ACC112 (cell line): ENCODE measurements around the gene LCE1E.

ENCODE experiments used
- H2AFZ ChIP-seq: fragments of 200-600 bp; sonication (generic); one replicate; pipeline ENCODE4 v1.6.0; 2017; ENCODE audit warnings: antibody characterized with exemption, low read length; ENCODE audit not compliant: unreplicated experiment
- H3K27ac ChIP-seq: fragments of 200-600 bp; sonication (generic); 2 replicates; pipeline ENCODE4 v1.5.1; 2014; ENCODE audit warnings: low read depth, mild to moderate bottlenecking, antibody characterized with exemption, low read length, moderate library complexity
- H3K27me3 ChIP-seq: fragments of 200-600 bp; sonication (generic); 2 replicates; pipeline ENCODE4 v1.6.1; 2014; ENCODE audit warnings: mild to moderate bottlenecking, antibody characterized with exemption, low read length, moderate library complexity, mixed read lengths; ENCODE audit not compliant: insufficient read depth
- H3K36me3 ChIP-seq: fragments of 200-600 bp; sonication (generic); 2 replicates; pipeline ENCODE4 v1.6.1; 2016; ENCODE audit warnings: mild to moderate bottlenecking, antibody characterized with exemption, low read length, moderate library complexity, mixed read lengths; ENCODE audit not compliant: insufficient read depth
- H3K4me1 ChIP-seq: fragments of 200-600 bp; sonication (generic); one replicate; pipeline ENCODE4 v1.6.1; 2016; ENCODE audit warnings: low read length, mixed read lengths; ENCODE audit not compliant: insufficient read depth, unreplicated experiment, control insufficient read depth
- H3K4me3 ChIP-seq: fragments of 200-600 bp; sonication (generic); 2 replicates; pipeline ENCODE4 v1.5.1; 2014; ENCODE audit warnings: mild to moderate bottlenecking, low read depth, low read length
- H3K79me2 ChIP-seq: fragments of 200-600 bp; sonication (generic); one replicate; pipeline ENCODE4 v1.6.0; 2016; ENCODE audit warnings: low read length; ENCODE audit not compliant: control insufficient read depth, unreplicated experiment, insufficient read depth

LCE1E gene

GRCh38 chr1:152757747-152758146 lies 28.3 kb upstream of the LCE1E start, which contains the start of gene KPRP:
KPRP (plus strand) TSS chr1:152758025; CDS start chr1:152759589, 1,564 bp downstream.
- no peak within 1 kb of the TSS for H2AFZ ChIP-seq
- no peaks in the 10 kb centered on the region for H3K36me3 ChIP-seq
- no peak within 1 kb of the TSS for H3K27ac ChIP-seq
- H3K79me2 ChIP-seq = no peaks in the 10 kb centered on the region
- no peaks in the 10 kb centered on the region for H3K27me3 ChIP-seq
- H3K4me1 ChIP-seq = no peaks in the 10 kb centered on the region
- H3K4me3 ChIP-seq = no peak within 1 kb of the TSS

GRCh38 chr1:152758636-152759035 lies 27.4 kb upstream of the LCE1E start:
- Histone ChIP-seq H3K79me2 (no peaks in the 10 kb centered on the region), H3K27ac (no peak overlapping the region), H3K4me3 (no peak overlapping the region), H2AFZ (no peak overlapping the region), H3K27me3 (no peaks in the 10 kb centered on the region), H3K36me3 (no peaks in the 10 kb centered on the region), H3K4me1 (no peaks in the 10 kb centered on the region)

- Histone ChIP-seq H3K27ac (no peak overlapping the region), H2AFZ (no peak overlapping the region), H3K27me3 (no peaks in the 10 kb centered on the region), H3K79me2 (no peaks in the 10 kb centered on the region), H3K4me1 (no peaks in the 10 kb centered on the region), H3K4me3 (no peak overlapping the region), H3K36me3 (no peaks in the 10 kb centered on the region)
These were observed 26.4 kb upstream of the LCE1E start for GRCh38 chr1:152759453-152760173.

GRCh38 chr1:152760551-152761190 lies 25.4 kb upstream of the LCE1E start:
- no peak overlapping the region for H3K4me3 ChIP-seq
- H3K27me3 ChIP-seq = no peaks in the 10 kb centered on the region
- no peak overlapping the region for H2AFZ ChIP-seq
- H3K4me1 ChIP-seq = no peaks in the 10 kb centered on the region
- no peaks in the 10 kb centered on the region for H3K36me3 ChIP-seq
- H3K27ac ChIP-seq = no peak overlapping the region
- no peaks in the 10 kb centered on the region for H3K79me2 ChIP-seq

GRCh38 chr1:152761609-152762213 lies 24.3 kb upstream of the LCE1E start:
- H3K27ac ChIP-seq = no peak overlapping the region
- no peaks in the 10 kb centered on the region for H3K79me2 ChIP-seq
- no peaks in the 10 kb centered on the region for H3K36me3 ChIP-seq
- no peaks in the 10 kb centered on the region for H3K4me1 ChIP-seq
- no peaks in the 10 kb centered on the region for H3K27me3 ChIP-seq
- H2AFZ ChIP-seq = no peak overlapping the region
- H3K4me3 ChIP-seq = no peak overlapping the region

- Histone ChIP-seq H3K27me3 (no peaks in the 10 kb centered on the region), H3K79me2 (no peaks in the 10 kb centered on the region), H2AFZ (no peak overlapping the region), H3K27ac (no peak overlapping the region), H3K4me3 (no peak overlapping the region), H3K4me1 (no peaks in the 10 kb centered on the region), H3K36me3 (no peaks in the 10 kb centered on the region)
These were observed 17.1 kb upstream of the LCE1E start for GRCh38 chr1:152768847-152769533.

- H3K79me2 ChIP-seq = no peaks in the 10 kb centered on the region
- H2AFZ ChIP-seq = no peak overlapping the region
- H3K27ac ChIP-seq = no peak overlapping the region
- H3K36me3 ChIP-seq = no peaks in the 10 kb centered on the region
- no peaks in the 10 kb centered on the region for H3K4me1 ChIP-seq
- no peaks in the 10 kb centered on the region for H3K27me3 ChIP-seq
- no peak overlapping the region for H3K4me3 ChIP-seq
These were observed 15.6 kb upstream of the LCE1E start for GRCh38 chr1:152770411-152770810.

GRCh38 chr1:152774875-152775274 lies 11.2 kb upstream of the LCE1E start, which contains the start of gene LCE1F:
LCE1F (plus strand) TSS chr1:152775140; CDS start chr1:152776372, 1,232 bp downstream.
- Histone ChIP-seq H3K27me3 (no peaks in the 10 kb centered on the region), H3K4me3 (no peak within 1 kb of the TSS), H3K79me2 (no peaks in the 10 kb centered on the region), H3K27ac (no peak within 1 kb of the TSS), H3K36me3 (no peaks in the 10 kb centered on the region), H3K4me1 (no peaks in the 10 kb centered on the region), H2AFZ (no peak within 1 kb of the TSS)

- Histone ChIP-seq H2AFZ (no peak overlapping the region), H3K4me1 (no peaks in the 10 kb centered on the region), H3K27me3 (no peaks in the 10 kb centered on the region), H3K79me2 (no peaks in the 10 kb centered on the region), H3K4me3 (no peak overlapping the region), H3K36me3 (no peaks in the 10 kb centered on the region), H3K27ac (no peak overlapping the region)
These were observed 9.7 kb upstream of the LCE1E start for GRCh38 chr1:152776361-152776760.

- Histone ChIP-seq H3K27ac (no peak overlapping the region), H3K27me3 (no peaks in the 10 kb centered on the region), H3K4me3 (no peak overlapping the region), H2AFZ (no peak overlapping the region), H3K4me1 (no peaks in the 10 kb centered on the region), H3K79me2 (no peaks in the 10 kb centered on the region), H3K36me3 (no peaks in the 10 kb centered on the region)
These were observed 8.4 kb upstream of the LCE1E start for GRCh38 chr1:152777510-152778137.
